Measurements from ENCODE around the gene CFAP77.

The CFAP77 gene

GRCh38 chr9:132513416-132513815 lies 103.4 kb downstream of the CFAP77 start:
- in situ Hi-C loops (cut with HindIII; ENCODE audit: low sequenced_read_pairs), result no loop called here

DNA sequence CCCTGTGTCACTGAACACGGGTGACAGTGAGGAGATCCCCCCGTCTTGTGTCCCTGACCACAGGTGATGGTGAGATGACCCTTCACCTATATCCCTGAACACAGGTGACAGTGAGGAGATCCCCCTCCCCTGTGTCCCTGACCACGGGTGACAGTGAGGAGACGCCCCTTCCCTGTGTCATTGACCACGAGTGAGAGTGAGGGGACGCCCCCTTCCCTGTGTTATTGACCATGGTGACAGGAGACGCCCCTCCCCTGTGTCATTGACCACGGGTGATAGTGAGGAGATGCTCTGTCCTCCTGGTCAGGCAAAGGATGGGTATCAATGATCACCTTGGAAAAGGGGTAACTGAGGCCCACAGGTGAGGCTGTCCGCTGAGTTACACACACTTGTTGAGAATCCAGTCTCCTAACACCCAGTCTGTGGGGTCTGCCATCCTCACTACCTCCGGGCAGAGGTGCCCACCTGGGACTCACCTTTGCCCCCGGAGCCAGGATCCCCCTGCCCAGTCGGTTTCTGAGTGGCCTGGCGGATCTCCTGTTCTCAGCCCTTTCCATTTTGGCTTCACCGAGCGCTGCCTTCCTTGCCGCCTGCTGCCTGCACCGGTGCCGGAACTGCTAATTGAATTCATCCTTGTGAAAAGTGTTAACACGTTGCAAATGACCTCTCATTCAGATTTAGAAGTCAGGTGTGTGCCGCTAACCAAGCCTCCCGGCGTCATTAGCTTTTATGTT lies 104.2 kb downstream of the CFAP77 start:
- in situ Hi-C loops (cut with HindIII; ENCODE audit: low sequenced_read_pairs), result no loop called here

DNA sequence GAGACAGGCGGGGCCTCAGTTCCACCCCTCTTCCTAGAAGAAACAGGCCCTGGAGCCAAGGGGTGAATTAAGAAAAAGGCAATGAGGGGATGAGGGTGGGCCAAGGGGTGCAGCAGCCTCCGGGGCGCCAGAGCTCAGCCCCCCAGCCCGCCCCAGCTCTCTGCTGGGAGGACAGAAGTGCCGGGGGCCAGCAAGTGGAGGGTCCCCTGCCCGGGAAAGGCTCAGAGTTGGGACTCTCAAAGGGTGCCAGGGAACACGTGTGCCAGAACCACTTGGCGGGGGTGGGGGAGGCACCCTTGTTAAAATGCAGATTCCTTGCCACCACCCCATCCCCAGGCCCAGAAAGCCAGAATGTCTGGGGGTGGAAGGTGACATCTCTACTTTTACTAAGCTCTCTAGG lies 104.8 kb downstream of the CFAP77 start:
- in situ Hi-C loops (cut with HindIII; ENCODE audit: low sequenced_read_pairs), result no loop called here

- in situ Hi-C loops (cut with HindIII; ENCODE audit: low sequenced_read_pairs), result no loop called here
Observed at GRCh38 chr9:132516301-132516700, 106.3 kb downstream of the CFAP77 start.

- in situ Hi-C loops (cut with HindIII; ENCODE audit: low sequenced_read_pairs), result no loop called here
Observed at GRCh38 chr9:132516911-132517310, 106.9 kb downstream of the CFAP77 start.

GRCh38 chr9:132517815-132518550 lies 108.0 kb downstream of the CFAP77 start:
- in situ Hi-C loops (cut with HindIII; ENCODE audit: low sequenced_read_pairs), result no loop called here

DNA sequence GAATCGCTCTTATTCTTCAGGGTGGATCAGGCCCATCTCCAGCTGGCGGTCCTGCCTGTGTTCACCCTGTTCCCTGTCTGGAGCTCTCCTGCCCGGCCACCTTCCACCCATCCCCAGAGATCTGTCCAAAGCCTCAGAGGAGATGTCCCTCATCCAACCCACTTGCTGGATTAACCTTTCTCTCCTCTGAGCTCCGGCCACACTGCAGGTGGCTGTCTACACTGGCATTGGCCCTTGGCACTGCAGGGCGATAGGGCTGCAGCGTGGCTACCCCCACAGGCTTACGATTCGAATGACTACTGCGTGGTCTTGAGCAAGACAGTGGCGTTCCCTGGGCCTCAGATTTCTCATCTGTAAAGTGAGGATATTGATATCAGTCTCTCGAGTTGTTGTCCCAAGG lies 108.6 kb downstream of the CFAP77 start:
- in situ Hi-C loops (cut with HindIII; ENCODE audit: low sequenced_read_pairs), result no loop called here

DNA sequence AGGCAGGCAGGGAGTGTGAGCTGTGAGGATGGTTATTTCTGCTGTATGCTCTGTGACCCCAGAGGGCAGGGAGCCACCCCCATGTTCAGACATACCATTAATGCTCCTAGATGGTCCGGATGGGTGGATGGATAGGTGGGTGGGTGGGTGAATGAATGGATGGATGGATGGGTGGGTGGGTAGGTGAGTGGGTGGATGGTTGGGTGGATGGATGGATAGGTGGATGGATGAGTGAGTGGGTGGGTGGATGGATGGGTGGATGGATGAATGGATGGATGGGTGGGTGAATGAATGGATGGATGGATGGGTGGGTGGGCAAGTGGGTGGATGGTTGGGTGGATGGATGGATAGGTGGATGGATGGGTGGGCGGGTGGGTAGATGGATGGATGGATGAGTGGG lies 109.0 kb downstream of the CFAP77 start:
- in situ Hi-C loops (cut with HindIII; ENCODE audit: low sequenced_read_pairs), result no loop called here

GRCh38 chr9:132520612-132521011 lies 110.6 kb downstream of the CFAP77 start:
- in situ Hi-C loops (cut with HindIII; ENCODE audit: low sequenced_read_pairs), result no loop called here

- in situ Hi-C loops (cut with HindIII; ENCODE audit: low sequenced_read_pairs), result no loop called here
Observed at GRCh38 chr9:132525308-132526023, 115.5 kb downstream of the CFAP77 start.

DNA sequence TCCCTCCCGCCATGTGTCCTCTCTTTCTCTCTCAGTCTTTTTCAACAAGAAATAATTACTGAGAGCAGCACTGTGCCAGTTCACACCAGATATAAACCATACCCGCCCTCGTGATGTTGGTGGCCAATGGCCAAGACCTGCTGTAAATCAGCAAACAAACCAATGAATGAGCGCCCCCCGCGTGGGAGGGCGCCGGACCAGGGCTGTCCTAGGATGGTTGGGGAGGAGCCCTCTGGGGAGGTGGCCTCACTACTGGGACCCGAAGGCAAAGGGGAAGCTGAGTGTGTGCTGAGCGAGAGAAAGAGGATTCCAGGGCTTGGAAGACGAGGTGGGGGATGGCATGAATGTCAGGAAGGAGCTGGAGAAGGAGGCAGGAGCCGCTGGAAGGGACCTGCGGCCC lies 121.2 kb downstream of the CFAP77 start:
- in situ Hi-C loops (cut with HindIII; ENCODE audit: low sequenced_read_pairs), result no loop called here

- in situ Hi-C loops (cut with HindIII; ENCODE audit: low sequenced_read_pairs), result no loop called here
Observed at GRCh38 chr9:132531710-132532570, 121.9 kb downstream of the CFAP77 start.

GRCh38 chr9:132534832-132535231 lies 124.8 kb downstream of the CFAP77 start:
- in situ Hi-C loops (cut with HindIII; ENCODE audit: low sequenced_read_pairs), result no loop called here

GRCh38 chr9:132536124-132536523 lies 126.1 kb downstream of the CFAP77 start:
- in situ Hi-C loops (cut with HindIII; ENCODE audit: low sequenced_read_pairs), result no loop called here

- in situ Hi-C loops (cut with HindIII; ENCODE audit: low sequenced_read_pairs), result no loop called here
Observed at GRCh38 chr9:132537352-132537751, 127.3 kb downstream of the CFAP77 start.

DNA sequence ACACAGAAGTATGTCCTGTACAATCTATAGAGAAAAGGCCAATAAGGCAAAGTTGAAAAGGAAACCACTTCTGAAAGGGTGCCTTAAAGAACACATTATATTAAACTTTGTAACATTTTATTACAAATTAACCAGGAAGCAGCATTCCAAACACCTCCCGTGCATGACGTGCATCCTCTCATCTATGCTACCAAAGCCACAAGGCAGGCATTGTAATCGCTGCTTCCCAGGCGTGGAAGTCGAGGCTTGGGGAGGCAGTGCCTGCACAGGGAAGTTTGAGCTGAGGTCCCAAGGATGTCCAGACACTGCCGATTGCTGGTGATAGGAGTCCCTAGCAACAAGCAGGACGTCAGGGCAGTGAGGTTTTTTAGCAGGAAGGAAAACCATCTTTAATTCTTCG lies 128.1 kb downstream of the CFAP77 start:
- in situ Hi-C loops (cut with HindIII; ENCODE audit: low sequenced_read_pairs), result no loop called here

GRCh38 chr9:132539096-132539495 lies 129.1 kb downstream of the CFAP77 start:
- in situ Hi-C loops (cut with HindIII; ENCODE audit: low sequenced_read_pairs), result no loop called here

- in situ Hi-C loops (cut with HindIII; ENCODE audit: low sequenced_read_pairs), result no loop called here
Observed at GRCh38 chr9:132541051-132541450, 131.0 kb downstream of the CFAP77 start.

- in situ Hi-C loops (cut with HindIII; ENCODE audit: low sequenced_read_pairs), result no loop called here
Observed at GRCh38 chr9:132541870-132542830, 132.1 kb downstream of the CFAP77 start.

GRCh38 chr9:132543251-132543650 lies 133.2 kb downstream of the CFAP77 start:
- in situ Hi-C loops (cut with HindIII; ENCODE audit: low sequenced_read_pairs), result no loop called here

All from endothelial cell of hepatic sinusoid (primary cell).